Esophagus muscularis mucosa (tissue), 4 donors: ENCODE results near the gene CHD2. TPM values are rescaled to one million over a fixed set of nuclear protein-coding genes. Genes with fewer than 3 reads are reported as not detected.

Experiments used
- DNase-seq: peaks from one replicate; pipeline ENCODE4 v3.0.0-alpha.2; 2017; ENCODE audit errors: extremely low spot score
- H3K27ac ChIP-seq, 4 donors: fragments of 200-600 bp; sonication (generic); replicated peaks in 1 of 4; 1 replicate in 3 of 4; 2 replicates in 1 of 4; pipeline ENCODE4 v1.5.1; 2016 to 2019; ENCODE audit warnings: mild to moderate bottlenecking in 1 of 4
- H3K27me3 ChIP-seq, 4 donors: fragments of 200-600 bp; sonication (generic); one replicate each; pipeline versions ENCODE4 v1.5.1 to v1.6.0; 2016 to 2019
- H3K36me3 ChIP-seq, 4 donors: fragments of 200-600 bp; sonication (generic); one replicate each; pipeline ENCODE4 v1.5.1; 2016 to 2019
- H3K4me1 ChIP-seq, 4 donors: fragments of 200-600 bp; sonication (generic); one replicate each; pipeline ENCODE4 v1.5.1; 2016 to 2019
- H3K4me3 ChIP-seq, 4 donors: fragments of 200-600 bp; sonication (generic); 1 replicate in 2 of 4; 2 replicates in 2 of 4; pipeline ENCODE4 v1.5.1; 2016 to 2019; ENCODE audit warnings: mild to moderate bottlenecking in 4 of 4, moderate library complexity in 1 of 4
- H3K9me3 ChIP-seq, 4 donors: fragments of 200-600 bp; sonication (generic); 1 replicate in 3 of 4; 2 replicates in 1 of 4; pipeline ENCODE4 v1.5.1; 2016 to 2019
- CTCF ChIP-seq, 3 experiments: fragments of 200-600 bp in 2 of 3; fragments of 450-650 bp in 1 of 3; sonication (generic) in 2 of 3; IDR thresholded peaks; one replicate each; pipeline ENCODE4 v1.5.1; 2017 to 2019; ENCODE audit warnings: antibody characterized with exemption in 3 of 3, mild to moderate bottlenecking in 2 of 3, moderate library complexity in 1 of 3
- EP300 ChIP-seq: sonication (generic); formaldehyde crosslinking; IDR thresholded peaks from one replicate; pipeline ENCODE4 v1.6.1; 2017; ENCODE audit warnings: antibody characterized with exemption
- POLR2A ChIP-seq: fragments of 450-650 bp; IDR thresholded peaks from one replicate; pipeline ENCODE4 v1.6.1; 2017; ENCODE audit warnings: antibody characterized with exemption, moderate library complexity, mild to moderate bottlenecking, low read depth
- POLR2AphosphoS5 ChIP-seq, 2 donors: sonication (generic); formaldehyde crosslinking; IDR thresholded peaks; one replicate each; pipeline ENCODE4 v1.6.1; 2017; ENCODE audit warnings: antibody characterized with exemption in 2 of 2
- WGBS: methylation state at CpG from one replicate; pipeline ENCODE4 v1.1.5; 2018; 5-methylcytosine and 5-hydroxymethylcytosine counted together
- intact Hi-C: fragments of 100-400 bp; cut with DNase I; formaldehyde crosslinking; loops from one replicate; pipeline ENCODE4 v1.15.1; 2023
- total RNA-seq, 4 donors: library from RNA; depleted of rRNA; stranded (reverse); fragments of >200 nt; gene quantifications; one replicate each; pipeline versions ENCODE4 v1.1.0 to v1.2.1, GENCODE V29; 2016

Gene CHD2
- total RNA-seq, 4 donors from 2014 or later: 54.3 to 86.0 (median 62.8) TPM

GRCh38 chr15:92903966-92904721 lies 4.0 kb downstream of the CHD2 start:
- Histone ChIP-seq H3K36me3 (no peaks in the 10 kb centered on the region), H3K27ac (peak overlapping the region; percentile 89 to 98 (median 94)), H3K4me1 (peaks cover 42 to 74% (median 63%) of the 10 kb centered on the region in 4 donors), H3K27me3 (no peaks in the 10 kb centered on the region), H3K4me3 (peak overlapping the region; percentile 50 to 71 (median 66)), H3K9me3 (no peaks in the 10 kb centered on the region)
- peak; percentile 88 for TF ChIP-seq POLR2A
- TF ChIP-seq POLR2AphosphoS5 (IDR thresholded peaks at IDR 0.05): peak; percentile 98
- TF ChIP-seq EP300: peak; percentile 93
- TF ChIP-seq CTCF (IDR thresholded peaks at IDR 0.05): no peak
- DNase-seq: peak; percentile 100
- intact Hi-C loops: no loop called here
- 0% methylated on average over 26 of the region's 47 CpGs for WGBS

GRCh38 chr15:92904722-92905571 lies 4.8 kb downstream of the CHD2 start:
- 4% methylated on average over 16 of the region's 16 CpGs for WGBS
- Histone ChIP-seq H3K27me3 (no peaks in the 10 kb centered on the region), H3K36me3 (no peaks in the 10 kb centered on the region), H3K4me1 (peaks cover 45 to 74% (median 65%) of the 10 kb centered on the region in 4 donors), H3K9me3 (no peaks in the 10 kb centered on the region), H3K27ac (peak overlapping the region; percentile 89 to 98 (median 94)), H3K4me3 (peak overlapping the region; percentile 50 to 71 (median 66))
- TF ChIP-seq POLR2A: no peak
- DNase-seq: no peak
- intact Hi-C loops: no loop called here

- TF ChIP-seq POLR2AphosphoS5 (IDR thresholded peaks at IDR 0.05) (no peak), EP300 (no peak), CTCF (IDR thresholded peaks at IDR 0.05) (no peak), POLR2A (no peak)
- WGBS: 35% methylated on average over 3 of the region's 3 CpGs
- intact Hi-C loops: no loop called here
- H3K27me3 ChIP-seq: no peaks in the 10 kb centered on the region
- no peak for DNase-seq
- peak overlapping the region; percentile 50 to 71 (median 66) for H3K4me3 ChIP-seq
- peak overlapping the region; percentile 89 to 98 (median 94) for H3K27ac ChIP-seq
- H3K4me1 ChIP-seq: peaks cover 56 to 83% (median 76%) of the 10 kb centered on the region in 4 donors
- H3K9me3 ChIP-seq: no peaks in the 10 kb centered on the region
- H3K36me3 ChIP-seq: no peaks in the 10 kb centered on the region
Measured at GRCh38 chr15:92906020-92906419, 5.9 kb downstream of the CHD2 start.

- no peak for TF ChIP-seq CTCF (IDR thresholded peaks at IDR 0.05)
- TF ChIP-seq POLR2AphosphoS5 (IDR thresholded peaks at IDR 0.05): no peak
- no peak for TF ChIP-seq EP300
- no peak for TF ChIP-seq POLR2A
Measured at GRCh38 chr15:92906563-92907081, 6.5 kb downstream of the CHD2 start.

GRCh38 chr15:92907229-92907628 lies 7.1 kb downstream of the CHD2 start:
- no peak for DNase-seq
- intact Hi-C loops: no loop called here
- no peaks in the 10 kb centered on the region for H3K36me3 ChIP-seq
- H3K27me3 ChIP-seq: no peaks in the 10 kb centered on the region
- no peak for TF ChIP-seq POLR2AphosphoS5 (IDR thresholded peaks at IDR 0.05)
- no peak for TF ChIP-seq EP300
- TF ChIP-seq POLR2A: no peak
- no peak for TF ChIP-seq CTCF (IDR thresholded peaks at IDR 0.05)
- WGBS: 17% methylated on average over 1 of the region's 1 CpG
- peak overlapping the region; percentile 89 to 98 (median 94) for H3K27ac ChIP-seq
- H3K4me3 ChIP-seq: peak overlapping the region in 3 of 4 donors; percentile 15 to 30 (median 21)
- H3K9me3 ChIP-seq: no peaks in the 10 kb centered on the region
- peaks cover 68 to 93% (median 88%) of the 10 kb centered on the region in 4 donors for H3K4me1 ChIP-seq

More at GRCh38 chr15:92906563-92907081, 6.5 kb downstream of the CHD2 start:
- peaks cover 62 to 89% (median 82%) of the 10 kb centered on the region in 4 donors for H3K4me1 ChIP-seq
- peak overlapping the region; percentile 89 to 98 (median 94) for H3K27ac ChIP-seq
- H3K9me3 ChIP-seq: no peaks in the 10 kb centered on the region
- H3K27me3 ChIP-seq: no peaks in the 10 kb centered on the region
- 64% methylated on average over 1 of the region's 1 CpG for WGBS
- peak overlapping the region in 3 of 4 donors; percentile 50 to 71 (median 65) for H3K4me3 ChIP-seq
- intact Hi-C loops: no loop called here
- no peak for DNase-seq
- H3K36me3 ChIP-seq: no peaks in the 10 kb centered on the region
